OCI-LY7 (cell line): ENCODE data around the gene ABHD16B. TPM values are rescaled to one million over a fixed set of nuclear protein-coding genes. Genes with fewer than 3 reads are reported as not detected.

ENCODE experiments used
- BruUV-seq: library from RNA; stranded (reverse); fragments of 400-500 nt; replicated peaks from 2 replicates; lab custom pipeline; 2021; lab: Mats Ljungman, UMichigan
- CTCF ChIA-PET: fragments of 300-600 bp; sonication (Branson Sonifier 250); formaldehyde crosslinking; loops from one replicate; lab custom pipeline; 2022; ENCODE audit warnings: antibody characterized with exemption; ENCODE audit not compliant: unreplicated experiment; lab: Charles Lee
- POLR2A ChIA-PET: fragments of 300-600 bp; sonication (Branson Sonifier 250); formaldehyde crosslinking; loops from one replicate; lab custom pipeline; 2022; ENCODE audit warnings: antibody characterized with exemption; lab: Charles Lee
- DNase-seq: peaks from one replicate; pipeline ENCODE4 v3.0.0-alpha.2; 2015; ENCODE audit warnings: low spot score
- H2AFZ ChIP-seq: fragments of 200-600 bp; sonication (generic), shearing (Covaris generic); 2 replicates; pipeline ENCODE4 v1.6.1; 2014; ENCODE audit warnings: mild to moderate bottlenecking, antibody characterized with exemption, low read length, moderate library complexity
- H3K27ac ChIP-seq: fragments of 200-600 bp; sonication (generic); 2 replicates; pipeline ENCODE4 v1.5.1; 2014; ENCODE audit warnings: mixed run types, low read depth, mild to moderate bottlenecking, moderate library complexity, low read length, inconsistent platforms; ENCODE audit not compliant: poor library complexity, severe bottlenecking
- H3K36me3 ChIP-seq: fragments of 200-600 bp; sonication (generic); 2 replicates; pipeline ENCODE4 v1.6.1; 2014; ENCODE audit warnings: mild to moderate bottlenecking, antibody characterized with exemption, low read length, moderate library complexity, mixed read lengths; ENCODE audit not compliant: insufficient read depth
- H3K4me1 ChIP-seq: fragments of 200-600 bp; sonication (generic); 2 replicates; pipeline ENCODE4 v1.5.1; 2014; ENCODE audit warnings: mild to moderate bottlenecking, low read length; ENCODE audit not compliant: insufficient read depth, poor library complexity, severe bottlenecking
- H3K4me2 ChIP-seq: fragments of 200-600 bp; sonication (generic); 2 replicates; pipeline ENCODE4 v1.6.1; 2014; ENCODE audit warnings: mild to moderate bottlenecking, low read length
- H3K4me3 ChIP-seq: fragments of 200-600 bp; sonication (generic); 2 replicates; pipeline ENCODE4 v1.5.1; 2014; ENCODE audit warnings: mild to moderate bottlenecking, low read depth, low read length; ENCODE audit not compliant: poor library complexity, severe bottlenecking
- H3K79me2 ChIP-seq: fragments of 200-600 bp; sonication (generic); 2 replicates; pipeline ENCODE4 v1.6.1; 2016; ENCODE audit warnings: low read depth, mild to moderate bottlenecking, low read length, moderate library complexity, mixed read lengths; ENCODE audit not compliant: insufficient read depth
- H3K9me2 ChIP-seq: fragments of 200-600 bp; sonication (generic); 2 replicates; pipeline ENCODE4 v1.6.1; 2016; ENCODE audit warnings: mild to moderate bottlenecking, low read length, mixed read lengths; ENCODE audit not compliant: insufficient read depth
- H3K9me3 ChIP-seq: fragments of 200-600 bp; sonication (generic); 2 replicates; pipeline ENCODE4 v1.6.1; 2014; ENCODE audit warnings: mild to moderate bottlenecking, mixed run types, low read length, mixed read lengths
- H4K20me1 ChIP-seq: fragments of 200-600 bp; sonication (generic); 2 replicates; pipeline ENCODE4 v1.6.1; 2014; ENCODE audit warnings: mild to moderate bottlenecking, antibody characterized with exemption, low read length, moderate library complexity, mixed read lengths; ENCODE audit not compliant: insufficient read depth
- CTCF ChIP-seq: fragments of 200-600 bp; sonication (generic); conservative IDR thresholded peaks from 2 replicates; pipeline ENCODE4 v1.5.1; 2014; ENCODE audit warnings: mild to moderate bottlenecking, antibody characterized with exemption, low read length, moderate library complexity, mixed read lengths
- EZH2phosphoT487 ChIP-seq: fragments of 200-600 bp; sonication (generic); IDR thresholded peaks from 2 replicates; pipeline ENCODE4 v1.6.1; 2018; ENCODE audit warnings: low read depth, borderline replicate concordance, mild to moderate bottlenecking, mixed run types, antibody characterized with exemption, low read length, moderate library complexity, mixed read lengths
- intact Hi-C: fragments of 100-400 bp; cut with micrococcal nuclease; formaldehyde crosslinking; loops from one replicate; pipeline ENCODE4 v1.10.0; 2022; ENCODE audit not compliant: unreplicated experiment
- total RNA-seq, 2 experiments: library from RNA; depleted of rRNA in 1 of 2; stranded (reverse); fragments of >200 nt in 1 of 2; shearing (Covaris generic) in 1 of 2; gene quantifications; 2 replicates each; pipeline ENCODE4 v1.2.3, GENCODE V29; 2014 to 2022

ABHD16B gene
- total RNA-seq, 2 experiments from 2014 or later = 0.29 TPM; not detected in 1

GRCh38 chr20:63815615-63816253 is 45.6 kb upstream of the ABHD16B start:
- no peak for TF ChIP-seq CTCF
- TF ChIP-seq EZH2phosphoT487 = no peak
- H3K36me3 ChIP-seq = no peaks in the 10 kb centered on the region
- CTCF ChIA-PET = no interaction called here
- H3K4me1 ChIP-seq = no peaks in the 10 kb centered on the region
- H3K4me2 ChIP-seq = no peak overlapping the region
- BruUV-seq = no TSS peak
- POLR2A ChIA-PET = no interaction called here
- no peaks in the 10 kb centered on the region for H3K9me3 ChIP-seq
- no peak overlapping the region for H3K27ac ChIP-seq
- H3K9me2 ChIP-seq = no peaks in the 10 kb centered on the region
- intact Hi-C loops = no loop called here
- no peaks in the 10 kb centered on the region for H4K20me1 ChIP-seq
- DNase-seq = no peak
- H3K4me3 ChIP-seq = no peak overlapping the region
- H2AFZ ChIP-seq = no peak overlapping the region
- no peaks in the 10 kb centered on the region for H3K79me2 ChIP-seq

- intact Hi-C loops = no loop called here
- Histone ChIP-seq H3K27ac (no peak overlapping the region), H3K79me2 (no peaks in the 10 kb centered on the region), H3K4me1 (no peaks in the 10 kb centered on the region), H4K20me1 (no peaks in the 10 kb centered on the region), H3K4me2 (peak overlapping the region; percentile 1; the same call in 1 of the 2 replicates), H3K9me3 (no peaks in the 10 kb centered on the region), H3K36me3 (no peaks in the 10 kb centered on the region), H3K9me2 (no peaks in the 10 kb centered on the region), H3K4me3 (no peak overlapping the region), H2AFZ (peak overlapping the region; percentile 43; the same call in 1 of the 2 replicates)
- DNase-seq = no peak
- POLR2A ChIA-PET = no interaction called here
- BruUV-seq = no TSS peak
- TF ChIP-seq EZH2phosphoT487 = no peak
- peak; percentile 47 for TF ChIP-seq CTCF
- CTCF ChIA-PET = no interaction called here
Measured at GRCh38 chr20:63819224-63819921, 41.9 kb upstream of the ABHD16B start.

GRCh38 chr20:63821811-63822210 is 39.5 kb upstream of the ABHD16B start:
- no TSS peak for BruUV-seq
- intact Hi-C loops = no loop called here
- TF ChIP-seq EZH2phosphoT487 (no peak), CTCF (no peak)
- H3K9me2 ChIP-seq = no peaks in the 10 kb centered on the region
- no peaks in the 10 kb centered on the region for H3K36me3 ChIP-seq
- H3K4me2 ChIP-seq = no peak overlapping the region
- H3K79me2 ChIP-seq = no peaks in the 10 kb centered on the region
- H3K27ac ChIP-seq = no peak overlapping the region
- no peak overlapping the region for H3K4me3 ChIP-seq
- ChIA-PET CTCF (no interaction called here), POLR2A (no interaction called here)
- H3K9me3 ChIP-seq = no peaks in the 10 kb centered on the region
- DNase-seq = no peak
- H4K20me1 ChIP-seq = no peaks in the 10 kb centered on the region
- no peak overlapping the region for H2AFZ ChIP-seq
- H3K4me1 ChIP-seq = no peaks in the 10 kb centered on the region
